SJCRH30 (cell line): ENCODE measurements around the gene TPRG1L. TPM values are rescaled to one million over a fixed set of nuclear protein-coding genes. Genes with fewer than 3 reads are reported as not detected.
"Not testable (repeated sequence)": the region's sequence is repeated elsewhere in the genome, so short reads cannot be mapped to it uniquely, and the experiment has no call there.

Experiments used
- DNase-seq, 2 experiments: peaks; one replicate each; pipeline ENCODE4 v3.0.0-alpha.2; 2015 to 2020
- H3K27ac ChIP-seq: fragments of 250-450 bp; sonication (Bioruptor Pico); 2 replicates; pipeline ENCODE4 v1.5.1; 2020; ENCODE audit warnings: mild to moderate bottlenecking, moderate library complexity
- H3K27me3 ChIP-seq: fragments of 250-450 bp; sonication (Bioruptor Pico); 2 replicates; pipeline ENCODE4 v1.5.1; 2020; ENCODE audit warnings: mild to moderate bottlenecking, moderate library complexity
- H3K36me3 ChIP-seq: fragments of 250-450 bp; sonication (Bioruptor Pico); 2 replicates; pipeline ENCODE4 v1.5.1; 2020; ENCODE audit warnings: mild to moderate bottlenecking, moderate library complexity
- H3K4me1 ChIP-seq: fragments of 250-450 bp; sonication (Bioruptor Pico); 2 replicates; pipeline ENCODE4 v1.5.1; 2020; ENCODE audit warnings: mild to moderate bottlenecking, moderate library complexity
- H3K4me3 ChIP-seq: fragments of 250-450 bp; sonication (Bioruptor Pico); 2 replicates; pipeline ENCODE4 v1.5.1; 2020; ENCODE audit warnings: mild to moderate bottlenecking, moderate library complexity
- H3K9me3 ChIP-seq: fragments of 250-450 bp; sonication (Bioruptor Pico); replicated peaks from 2 replicates; pipeline ENCODE4 v1.5.1; 2020; ENCODE audit warnings: mild to moderate bottlenecking, moderate library complexity
- total RNA-seq: library from RNA; depleted of rRNA; stranded (reverse); fragments of >200 nt; shearing (Covaris generic); gene quantifications from 2 replicates; pipeline ENCODE4 v1.2.3, GENCODE V29; 2014; rRNA removed

The TPRG1L gene
- total RNA-seq: 20.0 and 21.1 TPM in 2 replicates

DNA sequence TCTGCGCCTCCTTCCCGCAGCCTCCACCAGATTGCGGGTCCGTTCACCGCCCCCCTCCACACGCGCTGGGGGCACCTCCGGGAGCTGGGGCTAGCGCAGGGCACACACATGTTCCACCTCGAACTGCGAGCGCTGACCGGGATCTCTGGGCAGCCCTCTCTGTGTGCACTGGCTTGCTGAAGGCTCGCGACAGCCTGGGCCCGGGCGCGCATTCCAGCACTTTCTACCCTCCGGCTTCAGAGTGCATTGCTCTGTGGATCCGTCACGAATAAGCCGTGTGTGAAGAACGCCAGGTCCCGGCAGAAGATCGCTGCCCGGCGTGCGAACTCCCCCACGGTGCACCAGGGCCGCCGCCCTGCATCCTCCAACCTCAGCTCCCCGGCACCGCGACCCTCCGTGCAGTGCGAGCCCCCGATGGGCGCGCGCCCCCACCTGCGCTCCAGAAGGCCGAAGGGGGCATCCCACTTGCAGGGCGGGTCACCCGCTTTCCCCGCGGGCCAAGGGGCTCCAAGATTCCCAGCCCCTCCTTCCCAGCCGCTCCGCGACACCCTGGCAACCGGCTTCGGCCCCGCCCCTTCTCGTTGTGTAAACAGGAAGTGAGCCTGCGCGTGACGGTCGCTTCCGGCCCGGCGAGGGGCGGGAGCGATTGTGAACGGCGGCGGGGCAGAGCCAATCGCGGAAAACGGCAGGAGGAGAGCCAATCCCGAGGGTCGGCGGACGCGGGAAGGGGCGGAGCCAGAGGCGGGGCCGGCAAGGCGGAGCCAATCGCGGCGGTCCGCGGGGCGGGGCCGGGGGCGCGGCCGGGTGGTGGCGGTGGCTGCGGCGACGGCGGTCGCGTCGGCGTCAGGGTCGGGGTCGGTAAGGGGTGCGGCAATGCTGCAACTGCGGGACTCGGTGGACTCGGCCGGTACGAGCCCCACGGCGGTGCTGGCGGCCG lies at the start of gene TPRG1L:
TPRG1L (plus strand) TSS at position 816 of the 937 bp plus-strand sequence; CDS start at position 874, 58 bp downstream.
- peaks cover 3% of the 10 kb centered on the region; the same call in 1 of the 2 replicates for H3K4me1 ChIP-seq
- no peaks in the 10 kb centered on the region for H3K27me3 ChIP-seq
- H3K4me3 ChIP-seq: peak within 1 kb of the TSS; percentile 90
- no peaks in the 10 kb centered on the region for H3K9me3 ChIP-seq
- DNase-seq: peak; percentile 98 to 99
- H3K36me3 ChIP-seq: peaks cover 6% of the 10 kb centered on the region
- H3K27ac ChIP-seq: no peak within 1 kb of the TSS

DNA sequence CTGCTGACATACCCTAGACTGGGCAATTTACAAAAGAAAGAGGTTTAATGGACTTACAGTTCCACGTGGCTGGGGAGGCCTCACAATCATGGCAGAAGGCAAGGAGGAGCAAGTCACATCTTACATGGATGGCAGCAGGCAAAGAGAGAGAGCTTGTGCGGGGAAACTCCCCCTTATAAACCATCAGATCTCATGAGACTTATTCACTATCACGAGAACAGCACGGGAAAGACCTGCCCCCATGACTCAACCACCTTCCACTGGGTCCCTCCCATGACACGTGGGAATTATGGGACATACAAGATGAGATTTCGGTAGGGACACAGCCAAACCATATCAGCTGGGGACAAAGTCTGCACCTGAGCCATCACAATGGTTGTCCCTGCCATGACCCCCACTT lies 49.3 kb upstream of the TPRG1L start:
- H3K27me3 ChIP-seq, H3K27ac ChIP-seq, H3K4me3 ChIP-seq, H3K9me3 ChIP-seq, H3K36me3 ChIP-seq, DNase-seq: not testable (repeated sequence)
- peaks cover 13% of the 10 kb centered on the region for H3K4me1 ChIP-seq

DNA sequence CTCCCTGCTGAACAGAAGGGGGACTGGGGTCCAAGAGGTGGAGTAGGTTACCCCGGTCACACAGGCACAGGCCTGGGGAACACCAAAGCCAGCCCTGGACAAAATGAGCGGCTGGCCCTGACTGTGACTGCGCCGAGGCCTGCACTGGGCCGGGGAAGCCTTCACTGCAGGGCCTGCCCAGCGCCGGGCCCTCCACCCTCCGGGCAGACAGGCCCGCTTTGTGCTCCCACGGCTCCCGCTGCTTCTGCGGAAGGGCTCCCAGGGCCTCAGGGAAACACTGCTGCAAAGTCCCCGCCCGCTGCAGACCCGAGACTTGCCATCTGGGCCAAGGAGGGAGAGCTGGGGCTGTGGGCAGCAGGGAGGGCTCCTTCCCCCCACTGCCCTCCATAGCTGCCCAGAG lies 48.8 kb upstream of the TPRG1L start:
- Histone ChIP-seq H3K36me3 (no peaks in the 10 kb centered on the region), H3K9me3 (no peaks in the 10 kb centered on the region), H3K27ac (no peak overlapping the region), H3K4me1 (peaks cover 13% of the 10 kb centered on the region), H3K27me3 (peaks cover 7% of the 10 kb centered on the region), H3K4me3 (no peak overlapping the region)
- DNase-seq: no peak

DNA sequence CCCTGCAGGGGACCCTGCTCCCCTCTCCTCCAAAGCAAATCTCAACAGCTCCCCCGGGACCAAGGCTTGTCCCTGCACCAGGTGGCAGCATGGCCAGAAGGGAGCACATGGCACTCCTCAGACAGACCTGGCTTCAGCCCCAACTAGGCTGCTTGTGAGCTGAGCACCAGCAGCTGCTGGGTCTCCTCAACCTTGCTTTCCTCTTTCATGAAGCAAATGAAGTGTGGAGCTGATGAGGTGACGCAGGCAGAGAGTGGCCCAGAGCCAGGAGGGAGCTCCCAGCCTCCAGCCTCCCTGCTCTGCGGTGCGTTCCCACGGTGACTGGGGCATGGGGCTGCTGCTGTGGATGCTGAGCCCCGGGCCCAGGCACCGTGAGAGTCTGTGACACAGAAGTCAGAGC lies 47.5 kb upstream of the TPRG1L start:
- Histone ChIP-seq H3K9me3 (no peaks in the 10 kb centered on the region), H3K27me3 (peaks cover 7% of the 10 kb centered on the region), H3K27ac (no peak overlapping the region), H3K4me3 (no peak overlapping the region), H3K4me1 (peaks cover 13% of the 10 kb centered on the region), H3K36me3 (no peaks in the 10 kb centered on the region)
- DNase-seq: peak; percentile 61 to 77

DNA sequence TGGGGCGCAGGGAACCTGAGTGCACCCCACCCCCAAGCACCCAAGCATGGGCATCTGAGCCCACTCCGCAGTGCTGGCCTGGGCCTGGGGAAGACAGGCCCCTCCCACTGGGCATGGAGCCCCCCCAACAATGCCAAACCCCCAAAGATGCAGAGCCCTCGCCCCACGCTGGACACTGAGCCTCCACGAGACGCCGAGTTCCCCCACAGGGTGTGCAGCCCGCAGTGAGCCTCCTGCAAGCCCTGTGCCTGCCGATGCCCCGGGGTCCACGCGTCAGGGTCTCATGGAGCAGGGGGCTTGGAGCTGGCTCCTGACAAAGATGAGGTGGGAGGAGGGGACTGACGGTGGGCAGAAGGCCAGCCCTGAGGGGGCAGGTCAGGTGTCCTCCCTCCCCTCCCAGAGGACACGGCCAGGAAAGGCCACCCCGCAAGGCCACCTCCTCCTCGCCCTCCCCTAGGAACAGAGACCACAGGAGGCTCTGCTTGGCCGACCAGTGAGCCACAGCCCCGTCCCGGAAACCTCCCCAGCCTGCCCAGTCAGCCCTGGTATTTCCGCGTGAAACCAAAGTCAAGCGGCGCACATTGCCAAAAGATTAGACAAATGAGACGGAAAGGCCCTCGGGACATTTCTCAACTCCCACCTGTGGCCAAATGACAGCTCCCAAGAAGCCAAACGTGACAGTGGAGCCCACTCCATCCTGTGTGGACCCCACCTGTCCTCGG lies 46.9 kb upstream of the TPRG1L start:
- Histone ChIP-seq H3K27ac (no peak overlapping the region), H3K4me3 (no peak overlapping the region), H3K9me3 (no peaks in the 10 kb centered on the region), H3K4me1 (peaks cover 13% of the 10 kb centered on the region), H3K27me3 (peaks cover 7% of the 10 kb centered on the region), H3K36me3 (no peaks in the 10 kb centered on the region)
- DNase-seq: peak; percentile 39 to 60

DNA sequence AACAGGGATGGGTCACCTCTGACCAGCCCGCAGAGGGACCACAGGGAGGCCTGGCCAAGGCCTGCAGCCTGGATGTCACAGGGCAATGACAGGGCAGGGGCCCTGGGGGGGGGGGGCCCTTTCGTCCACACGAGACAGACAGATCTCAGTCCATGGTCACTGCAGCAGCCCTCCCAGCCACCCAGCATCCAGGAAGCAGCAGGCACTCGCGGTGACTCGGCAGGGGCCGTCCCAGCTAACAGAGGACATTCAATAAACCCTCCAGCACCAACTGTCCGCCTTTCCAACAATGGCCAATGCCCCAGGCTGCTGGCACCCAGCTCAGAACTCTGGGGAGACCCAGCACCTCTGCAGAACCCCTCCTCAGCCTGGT lies 46.4 kb upstream of the TPRG1L start:
- Histone ChIP-seq H3K36me3 (no peaks in the 10 kb centered on the region), H3K4me1 (peaks cover 13% of the 10 kb centered on the region), H3K4me3 (no peak overlapping the region), H3K27me3 (peaks cover 7% of the 10 kb centered on the region), H3K27ac (no peak overlapping the region), H3K9me3 (no peaks in the 10 kb centered on the region)
- no peak for DNase-seq

DNA sequence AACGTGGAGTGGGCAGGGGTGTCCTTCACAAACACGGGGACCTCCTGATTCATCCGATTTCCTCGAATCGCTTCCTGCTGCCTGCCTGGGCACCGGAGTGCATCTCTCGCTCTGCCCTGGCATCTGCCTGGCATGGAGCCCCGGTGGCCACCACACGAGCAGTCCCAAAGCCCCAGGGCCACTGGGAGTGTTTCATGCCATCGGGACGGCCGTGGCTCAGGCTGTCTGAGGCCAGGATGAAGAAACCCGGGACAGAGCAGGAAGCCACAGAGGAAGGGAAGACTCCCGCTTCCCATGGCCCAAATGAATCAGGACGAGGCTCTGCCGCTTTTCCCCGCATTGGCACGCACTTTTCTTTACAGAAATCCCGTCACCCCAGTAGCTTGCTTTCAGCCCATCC lies 45.9 kb upstream of the TPRG1L start:
- peaks cover 13% of the 10 kb centered on the region for H3K4me1 ChIP-seq
- peaks cover 7% of the 10 kb centered on the region for H3K27me3 ChIP-seq
- H3K9me3 ChIP-seq: no peaks in the 10 kb centered on the region
- H3K4me3 ChIP-seq: no peak overlapping the region
- no peaks in the 10 kb centered on the region for H3K36me3 ChIP-seq
- no peak overlapping the region for H3K27ac ChIP-seq
- no peak for DNase-seq

DNA sequence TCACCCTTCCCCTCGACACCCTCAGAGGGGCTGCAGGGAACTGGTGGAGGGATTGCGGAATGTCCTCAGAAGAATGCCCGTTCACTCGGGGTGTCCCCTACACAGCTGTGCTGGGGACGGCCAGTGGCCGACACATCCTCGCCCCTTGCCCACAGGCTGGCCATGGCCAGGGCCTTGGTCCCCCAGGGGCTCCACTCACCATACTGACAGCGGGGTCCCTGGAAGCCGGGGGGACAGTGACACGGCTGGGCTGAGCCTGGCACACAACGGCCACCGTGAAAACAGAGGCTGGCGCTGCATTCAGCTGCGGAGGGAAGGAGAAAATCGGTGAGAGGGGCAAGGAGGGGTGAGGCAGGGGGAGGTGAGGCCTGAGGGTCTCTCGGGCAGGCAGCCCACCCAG lies 45.2 kb upstream of the TPRG1L start:
- Histone ChIP-seq H3K4me1 (peaks cover 13% of the 10 kb centered on the region), H3K9me3 (no peaks in the 10 kb centered on the region), H3K4me3 (no peak overlapping the region), H3K27ac (no peak overlapping the region), H3K36me3 (no peaks in the 10 kb centered on the region), H3K27me3 (peaks cover 7% of the 10 kb centered on the region)
- no peak for DNase-seq

DNA sequence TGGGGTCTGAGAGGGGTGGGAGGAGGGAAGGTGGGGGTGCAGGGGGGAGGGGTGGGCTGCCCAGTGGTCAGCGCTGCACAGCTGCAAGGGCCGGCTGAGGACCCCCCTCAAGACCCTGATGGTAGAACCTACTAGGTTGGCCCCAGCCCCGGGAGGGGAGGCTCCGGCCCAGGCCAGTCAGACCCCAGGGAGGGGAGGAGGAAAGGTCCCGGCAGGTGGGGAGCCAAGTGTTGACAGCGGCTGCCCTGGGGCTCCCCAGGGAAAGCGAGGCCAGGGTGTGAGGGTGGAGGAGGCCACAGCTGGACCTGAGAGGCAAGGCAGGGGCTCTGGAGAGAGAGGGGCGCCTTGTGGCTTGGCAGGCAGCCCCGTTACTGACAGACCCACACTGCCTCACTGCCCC lies 44.6 kb upstream of the TPRG1L start:
- H3K27ac ChIP-seq: no peak overlapping the region
- no peak overlapping the region for H3K4me3 ChIP-seq
- DNase-seq: peak in 1 of 2 experiments; percentile 31
- H3K27me3 ChIP-seq: peaks cover 7% of the 10 kb centered on the region
- H3K36me3 ChIP-seq: no peaks in the 10 kb centered on the region
- H3K4me1 ChIP-seq: peaks cover 13% of the 10 kb centered on the region
- no peaks in the 10 kb centered on the region for H3K9me3 ChIP-seq

DNA sequence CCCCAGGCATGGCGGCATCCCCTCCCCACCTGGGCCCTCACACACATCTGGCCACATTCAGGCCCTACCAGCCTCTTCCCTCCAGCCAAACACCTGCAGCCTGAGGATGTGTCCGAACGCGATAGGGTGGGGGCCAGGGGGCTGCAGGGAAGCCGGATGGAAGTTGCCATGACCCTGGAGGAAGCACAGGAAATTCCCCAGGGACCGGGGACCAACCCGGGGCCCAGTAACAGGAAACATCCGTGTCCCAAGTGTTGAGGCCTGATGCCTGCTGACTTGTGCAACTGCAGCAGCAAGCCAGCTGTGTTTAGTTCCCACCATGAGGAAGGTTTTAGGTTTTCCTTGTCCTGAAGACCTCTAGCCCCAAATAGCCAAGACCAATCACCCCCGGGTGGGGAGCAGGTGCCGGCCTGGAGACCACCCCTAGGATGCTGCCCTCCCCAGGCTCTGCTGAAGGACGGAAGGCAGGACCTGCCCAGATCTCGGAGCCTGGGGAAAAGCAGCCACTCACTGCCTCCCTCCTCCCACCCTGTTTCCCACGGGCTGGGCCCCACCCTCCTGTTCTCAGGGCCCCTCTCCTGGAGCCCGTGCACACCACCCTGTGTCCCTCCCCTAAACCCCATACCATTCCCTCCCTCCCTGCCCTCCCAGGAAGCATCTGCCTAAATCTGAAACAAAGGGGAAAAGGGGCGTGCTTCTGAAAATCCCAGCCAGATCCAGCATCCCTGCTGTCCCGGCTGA lies 43.3 kb upstream of the TPRG1L start:
- H3K9me3 ChIP-seq: no peaks in the 10 kb centered on the region
- DNase-seq: no peak
- no peak overlapping the region for H3K4me3 ChIP-seq
- peaks cover 13% of the 10 kb centered on the region for H3K4me1 ChIP-seq
- no peaks in the 10 kb centered on the region for H3K36me3 ChIP-seq
- no peak overlapping the region for H3K27ac ChIP-seq
- peaks cover 7% of the 10 kb centered on the region; the same call in 1 of the 2 replicates for H3K27me3 ChIP-seq

DNA sequence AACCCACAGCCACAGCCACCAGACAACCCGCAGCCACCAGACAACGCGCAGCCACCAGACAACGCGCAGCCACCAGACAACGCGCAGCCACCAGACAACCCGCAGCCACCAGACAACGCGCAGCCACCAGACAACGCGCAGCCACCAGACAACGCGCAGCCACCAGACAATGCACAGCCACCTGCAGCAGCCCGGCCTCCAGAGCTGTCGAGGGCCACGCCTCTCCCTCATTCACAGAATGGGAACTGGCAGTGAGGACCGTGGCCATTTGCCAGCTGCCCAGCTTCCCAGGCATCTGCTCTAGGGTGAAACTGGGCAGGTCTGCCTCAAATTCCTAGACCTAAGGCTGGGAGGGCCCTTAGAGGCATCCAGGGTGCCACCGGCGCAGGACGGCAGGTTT lies 41.1 kb upstream of the TPRG1L start:
- not testable (repeated sequence) for H3K4me1 ChIP-seq, H3K4me3 ChIP-seq, H3K27me3 ChIP-seq, H3K36me3 ChIP-seq, H3K9me3 ChIP-seq, DNase-seq, H3K27ac ChIP-seq

DNA sequence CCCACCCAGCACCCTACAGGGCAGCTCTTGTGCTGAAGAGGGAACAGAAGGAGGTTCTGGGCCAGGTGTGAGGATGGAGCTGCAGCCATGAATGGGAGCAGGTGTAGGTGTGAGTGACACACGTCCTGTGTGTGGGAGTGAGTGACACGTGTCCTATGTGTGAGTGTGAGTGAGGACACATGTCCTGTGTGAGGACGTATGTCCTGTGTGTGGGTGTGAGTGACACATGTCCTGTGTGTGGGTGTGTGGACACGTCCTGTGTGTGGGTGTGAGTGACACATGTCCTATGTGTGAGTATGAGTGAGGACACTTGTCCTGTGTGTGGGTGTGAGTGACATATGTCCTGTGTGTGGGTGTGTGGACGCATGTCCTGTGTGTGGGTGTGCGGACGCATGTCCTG lies 39.9 kb upstream of the TPRG1L start:
- Histone ChIP-seq H3K4me3 (no peak overlapping the region), H3K9me3 (no peaks in the 10 kb centered on the region)
- no peak for DNase-seq

DNA sequence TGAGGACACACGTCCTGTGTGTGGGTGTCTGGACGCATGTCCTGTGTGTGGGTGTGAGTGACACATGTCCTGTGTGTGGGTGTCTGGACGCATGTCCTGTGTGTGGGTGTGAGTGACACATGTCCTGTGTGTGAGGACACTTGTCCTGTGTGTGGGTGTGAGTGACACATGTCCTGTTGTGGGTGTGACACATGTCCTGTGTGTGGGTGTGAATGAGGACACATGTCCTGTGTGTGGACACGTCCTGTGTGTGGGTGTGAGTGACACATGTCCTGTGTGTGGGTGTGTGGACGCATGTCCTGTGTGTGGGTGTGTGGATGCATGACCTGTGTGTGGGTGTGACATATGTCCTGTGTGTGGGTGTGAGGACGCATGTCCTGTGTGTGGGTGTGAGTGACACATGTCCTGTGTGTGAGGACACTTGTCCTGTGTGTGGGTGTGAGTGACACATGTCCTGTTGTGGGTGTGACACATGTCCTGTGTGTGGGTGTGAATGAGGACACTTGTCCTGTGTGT lies 39.4 kb upstream of the TPRG1L start:
- not testable (repeated sequence) for H3K36me3 ChIP-seq, H3K27ac ChIP-seq, H3K4me1 ChIP-seq, H3K9me3 ChIP-seq, DNase-seq, H3K4me3 ChIP-seq
- peaks cover 16% of the 10 kb centered on the region for H3K27me3 ChIP-seq

More for the DNA sequence above, 39.9 kb upstream of the TPRG1L start:
- Histone ChIP-seq H3K36me3 (no peaks in the 10 kb centered on the region), H3K4me1 (no peaks in the 10 kb centered on the region), H3K27ac (no peak overlapping the region), H3K27me3 (peaks cover 11% of the 10 kb centered on the region)

DNA sequence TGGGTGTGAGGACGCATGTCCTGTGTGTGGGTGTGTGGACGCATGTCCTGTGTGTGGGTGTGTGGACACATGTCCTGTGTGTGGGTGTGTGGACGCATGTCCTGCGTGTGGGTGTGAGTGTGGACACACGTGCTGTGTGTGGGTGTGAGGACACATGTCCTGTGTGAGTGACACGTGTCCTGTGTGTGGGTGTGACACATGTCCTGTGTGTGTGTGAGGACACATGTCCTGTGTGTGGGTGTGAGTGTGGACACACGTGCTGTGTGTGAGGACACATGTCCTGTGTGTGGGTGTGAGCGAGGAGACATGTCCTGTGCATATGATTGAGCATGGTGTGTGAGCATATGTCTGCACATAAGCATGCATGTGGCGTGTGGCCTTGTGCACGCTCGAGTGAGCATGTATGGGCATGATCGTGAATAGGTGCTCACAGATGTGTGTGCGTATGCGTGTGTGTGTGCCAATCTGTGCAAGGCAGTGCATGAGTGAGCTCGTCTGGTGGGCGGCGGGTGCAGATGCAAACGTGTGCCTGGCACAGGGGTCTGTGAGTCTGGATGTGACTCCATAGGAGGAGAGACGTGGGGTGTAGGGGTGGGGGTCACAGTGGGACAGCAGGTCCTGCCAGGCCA lies 38.8 kb upstream of the TPRG1L start:
- no peak overlapping the region for H3K27ac ChIP-seq
- no peak overlapping the region for H3K4me3 ChIP-seq
- H3K9me3 ChIP-seq: no peaks in the 10 kb centered on the region
- H3K36me3 ChIP-seq: no peaks in the 10 kb centered on the region
- peaks cover 22% of the 10 kb centered on the region for H3K27me3 ChIP-seq
- no peaks in the 10 kb centered on the region for H3K4me1 ChIP-seq
- DNase-seq: no peak
